Measurements from ENCODE around the gene WDFY3. TPM values are rescaled to one million over a fixed set of nuclear protein-coding genes. Genes with fewer than 3 reads are reported as not detected.

Gene WDFY3
- total and polyA plus RNA-seq, 2 of the 13 experiments (the other 11 are each of a cell fraction or from before 2014, with no cell fraction given) = 16.7 to 24.5 TPM

DNA sequence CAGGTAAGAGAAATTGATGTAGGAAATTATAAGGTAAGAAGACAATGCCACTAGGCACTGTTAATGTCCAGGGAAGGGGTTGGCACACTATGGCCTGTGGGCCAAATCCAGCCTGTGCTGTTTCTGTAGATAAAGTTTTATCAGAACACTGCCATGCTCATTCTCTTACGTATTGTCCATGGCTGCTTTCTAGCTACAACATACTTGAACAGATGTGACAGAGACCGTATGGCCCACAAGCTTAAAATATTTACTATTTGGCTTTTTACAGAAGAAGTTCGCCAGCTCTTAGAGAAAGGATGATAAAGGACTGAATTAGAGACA lies 215.6 kb downstream of the WDFY3 start:
- ATAC-seq (no peak), DNase-seq (ENCODE audit: low spot score) (no peak), FAIRE-seq (no peak)
- Histone ChIP-seq H3K27me3 (ENCODE audit: control insufficient read depth in 1 of 2, insufficient read depth in 2 of 2, low read length in 2 of 2) (no peaks in the 10 kb centered on the region), H3K9me3 (ENCODE audit: low read length) (no peaks in the 10 kb centered on the region), H2AFZ (ENCODE audit: low read length) (no peak overlapping the region), H3K36me3 (replicated peaks in 1 of 2; ENCODE audit: control insufficient read depth in 1 of 2, insufficient read depth in 2 of 2, low read length in 2 of 2) (peaks cover 11 to 40% of the 10 kb centered on the region in 2 experiments), H3K27ac (ENCODE audit: extremely low read length, insufficient read depth, low read length) (no peak overlapping the region), H3K9ac (ENCODE audit: insufficient read depth, low read depth, low read length) (no peak overlapping the region), H3K79me2 (ENCODE audit: insufficient read depth, low read length) (no peaks in the 10 kb centered on the region), H3K4me2 (ENCODE audit: low read depth, low read length) (no peak overlapping the region), H4K20me1 (ENCODE audit: insufficient read depth, low read length) (no peaks in the 10 kb centered on the region), H3K4me1 (ENCODE audit: insufficient read depth, low read length) (no peaks in the 10 kb centered on the region), H3K4me3 (replicated peaks in 1 of 3; ENCODE audit: insufficient read depth in 1 of 3, low read depth in 2 of 3, low read length in 3 of 3) (no peak overlapping the region)
- ChIA-PET CTCF (ENCODE audit: low intra/inter-chr PET ratio, low total read pairs) (interaction anchor here (1.3 to 2.8 kb wide), 3 partner anchors 172 to 223 kb away, joined by 4 to 43 read pairs (median 5); no protein-coding TSS in a partner anchor), POLR2A (no interaction called here)
- in situ Hi-C loops (cut with HindIII; ENCODE audit: extremely low pct_ligation_motif_present, low pct_unique_long_range_greater_than_20kb) = loop anchor here (5.0 kb wide), 1 partner anchor 216 kb away; the partner anchor contains the start of gene WDFY3
- BruUV-seq (replicated peaks) = no TSS peak
- 93% methylated on average over 3 of the region's 3 CpGs for WGBS (ENCODE audit: low lambda C conversion rate)
- no peak for TF ChIP-seq POGZ (CRISPR knock-in tag; IDR thresholded peaks at IDR 0.05)
- TF ChIP-seq ZNF598 (CRISPR knock-in tag; IDR thresholded peaks at IDR 0.05; ENCODE audit: borderline replicate concordance) = no peak
- intact Hi-C loops (cut with micrococcal nuclease; ENCODE audit: unreplicated experiment) = loop anchor here (1.0 kb wide), 2 partner anchors 216 to 220 kb away; no protein-coding TSS in a partner anchor

DNA sequence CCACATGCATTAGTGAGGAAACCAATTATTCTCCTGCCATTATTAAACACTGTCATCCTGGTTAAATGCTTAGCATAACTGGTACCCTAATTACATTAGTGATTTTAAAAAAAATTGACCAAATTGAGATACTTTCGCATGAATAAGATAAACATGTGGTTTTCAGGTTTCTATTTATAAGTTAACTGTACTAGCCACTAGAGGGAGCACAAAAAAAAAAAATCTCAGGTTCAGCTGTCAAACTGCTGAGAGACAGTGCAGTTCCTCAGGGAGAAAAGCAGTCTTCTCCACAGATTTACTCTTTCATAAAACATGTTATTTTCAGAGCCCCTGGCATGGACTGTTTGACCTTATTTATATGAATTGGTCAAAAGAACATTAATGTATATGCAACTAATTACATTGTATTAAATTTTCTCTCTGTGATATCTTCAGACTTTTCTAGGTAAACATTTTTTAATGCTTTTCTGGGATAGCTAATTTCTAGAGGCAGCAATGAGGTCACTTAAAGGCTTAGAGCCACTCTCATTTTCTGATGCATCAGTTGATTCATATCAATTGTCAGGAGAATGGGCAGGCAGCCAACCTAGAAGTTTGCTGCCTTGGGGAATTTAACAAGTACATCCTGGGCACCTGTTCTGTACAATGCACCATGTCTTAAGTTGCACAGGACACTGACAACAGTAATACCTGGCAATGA lies 216.1 kb downstream of the WDFY3 start:
- FAIRE-seq = peak; percentile 42
- CTCF ChIA-PET (ENCODE audit: low intra/inter-chr PET ratio, low total read pairs) = interaction anchor here (1.3 to 2.8 kb wide), 3 partner anchors 172 to 223 kb away, joined by 4 to 43 read pairs (median 5); no protein-coding TSS in a partner anchor
- H3K79me2 ChIP-seq (ENCODE audit: insufficient read depth, low read length) = no peaks in the 10 kb centered on the region
- no peak overlapping the region for H3K4me3 ChIP-seq (replicated peaks in 1 of 3; ENCODE audit: insufficient read depth in 1 of 3, low read depth in 2 of 3, low read length in 3 of 3)
- no TSS peak for BruUV-seq (replicated peaks)
- intact Hi-C loops (cut with micrococcal nuclease; ENCODE audit: unreplicated experiment) = loop anchor here (1.0 kb wide), 2 partner anchors 217 to 221 kb away; no protein-coding TSS in a partner anchor
- DNase-seq (ENCODE audit: low spot score) = peak; percentile 27
- no peak overlapping the region for H3K4me2 ChIP-seq (ENCODE audit: low read depth, low read length)
- TF ChIP-seq, protein P1, sequence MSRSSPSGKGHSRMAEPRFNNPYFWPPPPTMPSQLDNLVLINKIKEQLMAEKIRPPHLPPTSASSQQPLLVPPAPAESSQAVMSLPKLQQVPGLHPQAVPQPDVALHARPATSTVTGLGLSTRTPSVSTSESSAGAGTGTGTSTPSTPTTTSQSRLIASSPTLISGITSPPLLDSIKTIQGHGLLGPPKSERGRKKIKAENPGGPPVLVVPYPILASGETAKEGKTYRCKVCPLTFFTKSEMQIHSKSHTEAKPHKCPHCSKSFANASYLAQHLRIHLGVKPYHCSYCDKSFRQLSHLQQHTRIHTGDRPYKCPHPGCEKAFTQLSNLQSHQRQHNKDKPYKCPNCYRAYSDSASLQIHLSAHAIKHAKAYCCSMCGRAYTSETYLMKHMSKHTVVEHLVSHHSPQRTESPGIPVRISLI (CRISPR knock-in tag; IDR thresholded peaks at IDR 0.05; ENCODE audit: borderline replicate concordance) = peak; percentile 78; the same call in 1 of the 2 replicates
- peak; percentile 51 for TF ChIP-seq STAG1 (CRISPR knock-in tag; IDR thresholded peaks at IDR 0.05)
- 0 out of 2 replicates have a peak, but pooled peaks have one; percentile 27 for TF ChIP-seq SAP130 (CRISPR knock-in tag; IDR thresholded peaks at IDR 0.05; ENCODE audit: low read depth)
- no peak for TF ChIP-seq MBNL3 (CRISPR knock-in tag; conservative IDR thresholded peaks at IDR 0.05)
- peak; percentile 57 for TF ChIP-seq SMC3 (IDR thresholded peaks at IDR 0.05; ENCODE audit: low read length)
- TF ChIP-seq, protein P2, sequence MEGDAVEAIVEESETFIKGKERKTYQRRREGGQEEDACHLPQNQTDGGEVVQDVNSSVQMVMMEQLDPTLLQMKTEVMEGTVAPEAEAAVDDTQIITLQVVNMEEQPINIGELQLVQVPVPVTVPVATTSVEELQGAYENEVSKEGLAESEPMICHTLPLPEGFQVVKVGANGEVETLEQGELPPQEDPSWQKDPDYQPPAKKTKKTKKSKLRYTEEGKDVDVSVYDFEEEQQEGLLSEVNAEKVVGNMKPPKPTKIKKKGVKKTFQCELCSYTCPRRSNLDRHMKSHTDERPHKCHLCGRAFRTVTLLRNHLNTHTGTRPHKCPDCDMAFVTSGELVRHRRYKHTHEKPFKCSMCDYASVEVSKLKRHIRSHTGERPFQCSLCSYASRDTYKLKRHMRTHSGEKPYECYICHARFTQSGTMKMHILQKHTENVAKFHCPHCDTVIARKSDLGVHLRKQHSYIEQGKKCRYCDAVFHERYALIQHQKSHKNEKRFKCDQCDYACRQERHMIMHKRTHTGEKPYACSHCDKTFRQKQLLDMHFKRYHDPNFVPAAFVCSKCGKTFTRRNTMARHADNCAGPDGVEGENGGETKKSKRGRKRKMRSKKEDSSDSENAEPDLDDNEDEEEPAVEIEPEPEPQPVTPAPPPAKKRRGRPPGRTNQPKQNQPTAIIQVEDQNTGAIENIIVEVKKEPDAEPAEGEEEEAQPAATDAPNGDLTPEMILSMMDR (CRISPR knock-in tag; IDR thresholded peaks at IDR 0.05) = peak; percentile 50
- in situ Hi-C loops (cut with HindIII; ENCODE audit: extremely low pct_ligation_motif_present, low pct_unique_long_range_greater_than_20kb) = loop anchor here (5.0 kb wide), 1 partner anchor 217 kb away; the partner anchor contains the start of gene WDFY3
- POLR2A ChIA-PET = no interaction called here
- H3K9me3 ChIP-seq (ENCODE audit: low read length) = no peaks in the 10 kb centered on the region
- no peaks in the 10 kb centered on the region for H3K4me1 ChIP-seq (ENCODE audit: insufficient read depth, low read length)
- no peaks in the 10 kb centered on the region for H4K20me1 ChIP-seq (ENCODE audit: insufficient read depth, low read length)
- no peak overlapping the region for H2AFZ ChIP-seq (ENCODE audit: low read length)
- 36% methylated on average over 1 of the region's 1 CpG for WGBS (ENCODE audit: low lambda C conversion rate)
- ATAC-seq = peak; percentile 86
- H3K9ac ChIP-seq (ENCODE audit: insufficient read depth, low read depth, low read length) = no peak overlapping the region
- H3K27me3 ChIP-seq (ENCODE audit: control insufficient read depth in 1 of 2, insufficient read depth in 2 of 2, low read length in 2 of 2) = no peaks in the 10 kb centered on the region
- H3K27ac ChIP-seq (ENCODE audit: extremely low read length, insufficient read depth, low read length) = no peak overlapping the region
- peaks cover 11 to 40% of the 10 kb centered on the region in 2 experiments for H3K36me3 ChIP-seq (replicated peaks in 1 of 2; ENCODE audit: control insufficient read depth in 1 of 2, insufficient read depth in 2 of 2, low read length in 2 of 2)
